SU-DHL-6 (cell line): ENCODE results near the gene SF3B1.

Source experiments
- CTCF ChIP-seq: fragments of 200-600 bp; sonication (generic); IDR thresholded peaks from one replicate; pipeline ENCODE4 v1.5.1; 2017; ENCODE audit warnings: antibody characterized with exemption, mild to moderate bottlenecking, low read length, moderate library complexity; ENCODE audit not compliant: insufficient read depth, poor library complexity, severe bottlenecking
- EZH2phosphoT487 ChIP-seq: fragments of 200-600 bp; sonication (generic), shearing (Covaris generic); conservative IDR thresholded peaks from 2 replicates; pipeline ENCODE4 v1.6.1; 2018; ENCODE audit warnings: mild to moderate bottlenecking, antibody characterized with exemption, low read length, moderate library complexity, mixed read lengths

GRCh38 chr2:197353393-197354168 is 81.2 kb downstream of the SF3B1 start:
- TF ChIP-seq CTCF: no peak
- no peak for TF ChIP-seq EZH2phosphoT487
